Measurements from ENCODE around the gene KRT3. TPM values are rescaled to one million over a fixed set of nuclear protein-coding genes. Genes with fewer than 3 reads are reported as not detected.

KRT3 gene
- total and polyA plus RNA-seq, 9 of the 15 experiments (the other 6 are each of a cell fraction or from before 2014, with no cell fraction given): not detected

DNA sequence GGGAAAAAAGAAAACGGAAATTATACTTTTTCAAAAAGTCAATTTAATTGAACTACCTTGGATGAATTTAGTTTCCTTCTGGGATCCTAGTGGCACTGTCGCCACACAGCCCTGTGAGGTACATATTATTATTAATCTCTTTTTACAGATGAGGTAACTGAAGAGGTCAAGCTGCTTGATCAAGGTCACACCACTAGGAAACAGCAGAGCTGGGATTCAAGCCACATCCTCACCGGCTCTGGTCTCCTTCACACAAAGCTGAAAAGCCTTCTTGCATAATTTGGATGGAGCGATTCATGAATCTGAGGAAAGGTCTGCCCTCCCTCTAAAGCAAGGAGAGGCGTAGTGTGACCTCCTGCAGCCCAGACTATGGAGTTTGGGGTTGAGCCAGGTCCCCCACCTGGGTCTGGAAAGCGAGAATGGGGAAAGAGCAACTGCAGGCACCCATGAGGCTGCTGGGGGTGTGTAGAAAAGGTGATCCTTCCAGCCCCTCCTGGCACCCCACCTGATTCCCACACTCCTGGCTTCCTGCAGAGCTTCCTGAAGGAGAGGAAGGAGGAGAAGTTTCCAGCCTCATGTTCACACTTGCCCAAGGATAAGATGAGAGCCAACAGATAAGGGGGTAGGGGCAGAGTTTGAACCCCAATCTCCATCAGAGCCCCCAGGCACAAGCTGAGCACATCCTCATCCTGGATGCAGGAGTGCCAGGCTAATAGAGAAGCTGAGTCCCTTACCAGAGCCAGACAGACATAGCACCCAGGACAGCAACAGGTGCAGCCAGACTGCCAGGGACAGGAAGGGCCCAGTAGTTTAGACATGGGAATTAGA lies 42.1 kb upstream of the KRT3 start (continued):
- TF ChIP-seq ZC3H11A (IDR thresholded peaks at IDR 0.05; ENCODE audit: low read depth, low read length) (no peak), TCF7L2 (IDR thresholded peaks at IDR 0.05; ENCODE audit: low read depth, low read length) (no peak), NCOA2 (IDR thresholded peaks at IDR 0.05; ENCODE audit: partially characterized antibody in 2 of 2) (no peak), JUND (IDR thresholded peaks at IDR 0.05; ENCODE audit: borderline replicate concordance, low read depth, low read length) (no peak), JUND (tag; IDR thresholded peaks at IDR 0.05; ENCODE audit: borderline replicate concordance, low read depth, low read length) (no peak), ATF3 (IDR thresholded peaks at IDR 0.05) (no peak), ATF3 (CRISPR knock-in tag; conservative IDR thresholded peaks at IDR 0.05) (no peak), TSC22D4 (tag; IDR thresholded peaks at IDR 0.05) (no peak), MYC (IDR thresholded peaks at IDR 0.05; ENCODE audit: low read depth, low read length) (no peak), MYC (CRISPR knock-in tag; IDR thresholded peaks at IDR 0.05; ENCODE audit: borderline replicate concordance, low read depth) (no peak), FOXA3 (CRISPR knock-in tag; conservative IDR thresholded peaks at IDR 0.05 in 1 of 2, IDR thresholded peaks at IDR 0.05 in 1 of 2) (no peak), HNRNPL (IDR thresholded peaks at IDR 0.05; ENCODE audit: low read depth, low read length) (no peak)
